ENCODE results near the gene DPP3.

DPP3 gene

GRCh38 chr11:66479394-66480116 is 679 bp upstream of the DPP3 start:
- no peaks in the 10 kb centered on the region for H3K9me3 ChIP-seq (ENCODE audit: severe bottlenecking)
- H3K36me3 ChIP-seq (ENCODE audit: low read depth): peaks cover 4% of the 10 kb centered on the region; the same call in 1 of the 2 replicates
- DNase-seq (ENCODE audit: low spot score): no peak
- peak overlapping the region; percentile 48 for H3K4me3 ChIP-seq (ENCODE audit: severe bottlenecking)
- no peaks in the 10 kb centered on the region for H3K27me3 ChIP-seq (ENCODE audit: insufficient read depth, poor library complexity, severe bottlenecking)
- ATAC-seq (ENCODE audit: low read depth): peak; percentile 60
- H3K4me1 ChIP-seq (ENCODE audit: insufficient read depth, poor library complexity, severe bottlenecking): no peaks in the 10 kb centered on the region
- TF ChIP-seq CTCF (IDR thresholded peaks at IDR 0.05; ENCODE audit: poor library complexity, severe bottlenecking): no peak
- H3K27ac ChIP-seq (ENCODE audit: poor library complexity, severe bottlenecking): peak overlapping the region; percentile 78

GRCh38 chr11:66484806-66485380 is 4.7 kb downstream of the DPP3 start:
- Histone ChIP-seq H3K27ac (ENCODE audit: poor library complexity, severe bottlenecking) (no peak overlapping the region), H3K36me3 (ENCODE audit: low read depth) (peaks cover 4% of the 10 kb centered on the region; the same call in 1 of the 2 replicates), H3K27me3 (ENCODE audit: insufficient read depth, poor library complexity, severe bottlenecking) (no peaks in the 10 kb centered on the region), H3K9me3 (ENCODE audit: severe bottlenecking) (no peaks in the 10 kb centered on the region), H3K4me1 (ENCODE audit: insufficient read depth, poor library complexity, severe bottlenecking) (no peaks in the 10 kb centered on the region), H3K4me3 (ENCODE audit: severe bottlenecking) (no peak overlapping the region)
- ATAC-seq (ENCODE audit: low read depth) (no peak), DNase-seq (ENCODE audit: low spot score) (no peak)
- no peak for TF ChIP-seq CTCF (IDR thresholded peaks at IDR 0.05; ENCODE audit: poor library complexity, severe bottlenecking)

- Histone ChIP-seq H3K4me3 (ENCODE audit: severe bottlenecking) (no peak overlapping the region), H3K9me3 (ENCODE audit: severe bottlenecking) (no peaks in the 10 kb centered on the region), H3K36me3 (ENCODE audit: low read depth) (peaks cover 4% of the 10 kb centered on the region; the same call in 1 of the 2 replicates), H3K27me3 (ENCODE audit: insufficient read depth, poor library complexity, severe bottlenecking) (no peaks in the 10 kb centered on the region), H3K27ac (ENCODE audit: poor library complexity, severe bottlenecking) (no peak overlapping the region), H3K4me1 (ENCODE audit: insufficient read depth, poor library complexity, severe bottlenecking) (no peaks in the 10 kb centered on the region)
- ATAC-seq (ENCODE audit: low read depth) (no peak), DNase-seq (ENCODE audit: low spot score) (no peak)
- TF ChIP-seq CTCF (IDR thresholded peaks at IDR 0.05; ENCODE audit: poor library complexity, severe bottlenecking): no peak
Observed at GRCh38 chr11:66488957-66489356, 8.7 kb downstream of the DPP3 start.

- Histone ChIP-seq H3K36me3 (ENCODE audit: low read depth) (peaks cover 4% of the 10 kb centered on the region; the same call in 1 of the 2 replicates), H3K27ac (ENCODE audit: poor library complexity, severe bottlenecking) (no peak overlapping the region), H3K27me3 (ENCODE audit: insufficient read depth, poor library complexity, severe bottlenecking) (no peaks in the 10 kb centered on the region), H3K4me3 (ENCODE audit: severe bottlenecking) (no peak overlapping the region), H3K4me1 (ENCODE audit: insufficient read depth, poor library complexity, severe bottlenecking) (no peaks in the 10 kb centered on the region), H3K9me3 (ENCODE audit: severe bottlenecking) (no peaks in the 10 kb centered on the region)
- no peak for ATAC-seq (ENCODE audit: low read depth)
- no peak for TF ChIP-seq CTCF (IDR thresholded peaks at IDR 0.05; ENCODE audit: poor library complexity, severe bottlenecking)
- no peak for DNase-seq (ENCODE audit: low spot score)
Observed at GRCh38 chr11:66489636-66490035, 9.4 kb downstream of the DPP3 start.

Measured in RWPE2 (cell line).